Left ventricle myocardium inferior (tissue), 1 donor: ENCODE results near the gene C14orf93. TPM values are rescaled to one million over a fixed set of nuclear protein-coding genes. Genes with fewer than 3 reads are reported as not detected.

Experiments
- DNase-seq: peaks from one replicate; pipeline ENCODE4 v3.0.0-alpha.2; 2020
- H3K27ac ChIP-seq: fragments of 200-600 bp; replicated peaks from 2 replicates; pipeline ENCODE4 v1.8.0; 2021
- H3K27me3 ChIP-seq: fragments of 200-600 bp; 2 replicates; pipeline ENCODE4 v1.8.0; 2021; ENCODE audit warnings: low read depth
- H3K36me3 ChIP-seq: fragments of 200-600 bp; 2 replicates; pipeline ENCODE4 v1.8.0; 2021
- H3K4me1 ChIP-seq: fragments of 200-600 bp; 2 replicates; pipeline ENCODE4 v1.8.0; 2021
- H3K4me3 ChIP-seq: fragments of 200-600 bp; 2 replicates; pipeline ENCODE4 v1.8.0; 2021; ENCODE audit warnings: mild to moderate bottlenecking, moderate library complexity
- H3K9me3 ChIP-seq: fragments of 200-600 bp; replicated peaks from 2 replicates; pipeline ENCODE4 v1.8.0; 2021
- CTCF ChIP-seq: fragments of 200-600 bp; IDR thresholded peaks from 2 replicates; pipeline ENCODE4 v1.8.0; 2021; ENCODE audit warnings: antibody characterized with exemption, mild to moderate bottlenecking, borderline replicate concordance
- intact Hi-C: fragments of 100-400 bp; cut with micrococcal nuclease; formaldehyde crosslinking; loops from one replicate; pipeline ENCODE4 v1.11.0; 2022
- total RNA-seq: library from RNA; stranded (reverse); fragmentation: NEBNext Ultra II Directional; extraction: Animal tissue kit (Norgen Biotek cat#: 25700); gene quantifications from one replicate; pipeline ENCODE4 v1.2.1, GENCODE V29; 2021
- donor health status: DM: no; HTN: yes; CAD: no; lungs with severe emphysema.

The C14orf93 gene
- total RNA-seq, 1 donor from 2014 or later, result 4.9 TPM

GRCh38 chr14:23002592-23002991 lies 7.4 kb downstream of the C14orf93 start:
- H3K36me3 ChIP-seq, result no peaks in the 10 kb centered on the region
- TF ChIP-seq CTCF, result no peak
- DNase-seq, result no peak
- no peaks in the 10 kb centered on the region for H3K27me3 ChIP-seq
- intact Hi-C loops, result no loop called here
- no peak overlapping the region for H3K4me3 ChIP-seq
- no peaks in the 10 kb centered on the region for H3K9me3 ChIP-seq
- peaks cover 29% of the 10 kb centered on the region for H3K4me1 ChIP-seq
- no peak overlapping the region for H3K27ac ChIP-seq

- no peak for DNase-seq
These were observed 9.1 kb downstream of the C14orf93 start for GRCh38 chr14:23000860-23001259.

GRCh38 chr14:22998329-22999012 lies 11.5 kb downstream of the C14orf93 start:
- no peak overlapping the region for H3K27ac ChIP-seq
- no peaks in the 10 kb centered on the region for H3K9me3 ChIP-seq
- no peaks in the 10 kb centered on the region for H3K27me3 ChIP-seq
- H3K36me3 ChIP-seq, result no peaks in the 10 kb centered on the region
- DNase-seq, result no peak
- H3K4me3 ChIP-seq, result no peak overlapping the region
- intact Hi-C loops, result no loop called here
- peaks cover 21% of the 10 kb centered on the region for H3K4me1 ChIP-seq
- no peak for TF ChIP-seq CTCF

More at GRCh38 chr14:23000860-23001259, 9.1 kb downstream of the C14orf93 start:
- intact Hi-C loops, result no loop called here
- Histone ChIP-seq H3K27ac (no peak overlapping the region), H3K4me3 (no peak overlapping the region), H3K27me3 (no peaks in the 10 kb centered on the region), H3K9me3 (no peaks in the 10 kb centered on the region), H3K4me1 (peaks cover 14% of the 10 kb centered on the region), H3K36me3 (no peaks in the 10 kb centered on the region)
- TF ChIP-seq CTCF, result no peak

DNA sequence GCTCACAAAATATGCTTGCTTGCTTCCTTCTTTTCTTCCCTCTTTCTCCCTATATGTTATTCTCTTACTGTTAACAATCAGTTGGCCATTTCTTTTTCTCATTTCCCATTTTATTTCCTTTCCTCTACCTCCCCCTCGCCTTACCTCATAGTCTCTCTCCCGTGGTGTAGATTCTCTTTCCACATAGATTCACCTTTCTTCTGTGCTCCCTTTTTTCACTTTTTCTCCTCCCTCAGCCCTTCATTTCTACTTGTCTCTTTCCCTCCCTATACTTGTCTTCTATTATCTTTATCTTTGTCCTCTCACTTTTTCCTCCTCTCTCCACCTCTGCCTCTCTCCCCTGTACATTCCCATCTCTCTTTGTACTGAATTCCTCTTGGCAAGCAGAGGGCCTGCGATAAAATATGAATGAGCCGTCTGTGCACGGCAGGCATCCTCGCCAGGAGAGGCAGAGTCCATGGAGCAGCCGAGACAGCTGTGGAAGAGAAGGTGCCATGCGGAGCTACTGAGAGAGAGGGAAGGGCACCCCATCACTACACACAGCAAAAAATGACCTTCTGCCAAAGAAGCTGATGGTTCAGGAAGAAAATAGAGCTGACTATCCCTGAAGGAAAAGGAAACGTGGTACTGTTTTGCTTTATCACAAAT lies 12.1 kb downstream of the C14orf93 start:
- Histone ChIP-seq H3K4me3 (no peak overlapping the region), H3K4me1 (peaks cover 21% of the 10 kb centered on the region), H3K36me3 (no peaks in the 10 kb centered on the region), H3K9me3 (no peaks in the 10 kb centered on the region), H3K27me3 (no peaks in the 10 kb centered on the region), H3K27ac (no peak overlapping the region)
- intact Hi-C loops, result no loop called here
- no peak for TF ChIP-seq CTCF
- DNase-seq, result no peak

- Histone ChIP-seq H3K27me3 (no peaks in the 10 kb centered on the region), H3K36me3 (no peaks in the 10 kb centered on the region), H3K4me3 (no peak overlapping the region), H3K4me1 (peaks cover 21% of the 10 kb centered on the region), H3K27ac (no peak overlapping the region), H3K9me3 (no peaks in the 10 kb centered on the region)
- TF ChIP-seq CTCF, result no peak
- no peak for DNase-seq
- intact Hi-C loops, result no loop called here
These were observed 12.9 kb downstream of the C14orf93 start for GRCh38 chr14:22996768-22997654.
